H1 (cell line): ENCODE results near the gene LDLRAD3. TPM values are rescaled to one million over a fixed set of nuclear protein-coding genes. Genes with fewer than 3 reads are reported as not detected.

ENCODE experiments used
- CTCF ChIA-PET: fragments of 300-600 bp; sonication (Branson Sonifier 250); formaldehyde crosslinking; loops from one replicate; lab custom pipeline; 2021; ENCODE audit not compliant: partially characterized antibody; lab: Charles Lee
- POLR2A ChIA-PET: fragments of 300-600 bp; sonication (Branson Sonifier 250); formaldehyde crosslinking; loops from one replicate; lab custom pipeline; 2021; ENCODE audit warnings: inconsistent platforms; ENCODE audit not compliant: partially characterized antibody; lab: Charles Lee
- DNase-seq, 2 experiments: peaks; one replicate each; pipeline versions ENCODE4 v3.0.0 to v3.0.0-alpha.2; 2010 to 2022; ENCODE audit warnings: low spot score in 2 of 2, low read depth in 1 of 2, mixed read lengths in 1 of 2
- FAIRE-seq: peaks from 2 replicates; lab custom pipeline; 2011; peaks lifted over from hg19 to GRCh38; lab: Jason Lieb, UNC
- H2AFZ ChIP-seq: 2 replicates; pipeline ENCODE4 v1.8.1; 2012; ENCODE audit warnings: low read length, inconsistent platforms
- H2AK5ac ChIP-seq: 2 replicates; pipeline ENCODE4 v1.6.1; 2013; ENCODE audit warnings: low read depth, low read length
- H2BK120ac ChIP-seq: replicated peaks from 2 replicates; pipeline ENCODE3; 2013; ENCODE audit warnings: low read depth, low read length, inconsistent platforms
- H2BK12ac ChIP-seq: 2 replicates; pipeline ENCODE4 v1.6.1; 2013; ENCODE audit warnings: low read depth, low read length
- H2BK15ac ChIP-seq: 2 replicates; pipeline ENCODE4 v1.6.1; 2013; ENCODE audit warnings: low read length
- H2BK20ac ChIP-seq: 2 replicates; pipeline ENCODE4 v1.6.1; 2013; ENCODE audit warnings: low read length
- H2BK5ac ChIP-seq: 2 replicates; pipeline ENCODE4 v1.6.1; 2013; ENCODE audit warnings: low read depth, low read length
- H3K14ac ChIP-seq: 2 replicates; pipeline ENCODE4 v1.6.1; 2013; ENCODE audit warnings: inconsistent platforms; ENCODE audit not compliant: insufficient read length
- H3K18ac ChIP-seq: 2 replicates; pipeline ENCODE4 v1.6.1; 2013; ENCODE audit warnings: low read length; ENCODE audit errors: extremely low read depth
- H3K23ac ChIP-seq: 2 replicates; pipeline ENCODE4 v1.6.1; 2013; ENCODE audit warnings: inconsistent platforms; ENCODE audit not compliant: insufficient read length
- H3K23me2 ChIP-seq: 2 replicates; pipeline ENCODE4 v1.6.1; 2013; ENCODE audit warnings: low read depth, low read length
- H3K27ac ChIP-seq: 2 replicates; pipeline ENCODE4 v1.6.1; 2011; ENCODE audit warnings: low read depth, low read length, inconsistent platforms
- H3K27me3 ChIP-seq, 4 experiments: replicated peaks in 1 of 4; 1 replicate in 1 of 4; 2 replicates in 3 of 4; pipeline versions ENCODE4 v1.6.1 to v1.8.1; 2011 to 2013; ENCODE audit warnings: low read length in 3 of 4, mild to moderate bottlenecking in 3 of 4, inconsistent platforms in 2 of 4, mixed read lengths in 2 of 4, moderate library complexity in 1 of 4; ENCODE audit not compliant: control insufficient read depth in 3 of 4, insufficient read depth in 3 of 4; ENCODE audit errors: extremely low read depth in 1 of 4
- H3K36me3 ChIP-seq, 4 experiments: 2 replicates each; pipeline versions ENCODE4 v1.6.1 to v1.8.1; 2011 to 2013; ENCODE audit warnings: mild to moderate bottlenecking in 4 of 4, low read length in 3 of 4, moderate library complexity in 2 of 4, control low read depth in 1 of 4, inconsistent platforms in 1 of 4; ENCODE audit not compliant: insufficient read depth in 4 of 4, control insufficient read depth in 2 of 4
- H3K4ac ChIP-seq: replicated peaks from 2 replicates; pipeline ENCODE3; 2013; ENCODE audit warnings: low read length, low read depth, mixed read lengths, inconsistent platforms; ENCODE audit not compliant: insufficient read length
- H3K4me1 ChIP-seq, 4 experiments: replicated peaks in 1 of 4; 1 replicate in 1 of 4; 2 replicates in 3 of 4; pipeline versions ENCODE4 v1.6.1 to v1.8.1; 2011 to 2013; ENCODE audit warnings: low read length in 3 of 4, inconsistent platforms in 2 of 4, mixed read lengths in 1 of 4; ENCODE audit not compliant: insufficient read depth in 4 of 4, control insufficient read depth in 3 of 4
- H3K4me2 ChIP-seq, 2 experiments: 2 replicates each; pipeline versions ENCODE4 v1.6.1 to v1.8.1; 2011 to 2013; ENCODE audit warnings: low read depth in 2 of 2, low read length in 2 of 2, control low read depth in 1 of 2, inconsistent platforms in 1 of 2, mild to moderate bottlenecking in 1 of 2; ENCODE audit not compliant: insufficient read depth in 1 of 2
- H3K4me3 ChIP-seq, 4 experiments: fragments of 200-600, 300-600 bp in 1 of 4; sonication (generic), shearing (Covaris generic), sonication (Bioruptor Twin) in 1 of 4; 2 replicates each; pipeline versions ENCODE4 v1.5.1 to v1.8.1; 2011 to 2016; ENCODE audit warnings: low read length in 4 of 4, low read depth in 3 of 4, control low read depth in 2 of 4, inconsistent platforms in 2 of 4, mild to moderate bottlenecking in 2 of 4, mixed read lengths in 1 of 4, moderate library complexity in 1 of 4; ENCODE audit not compliant: insufficient read depth in 2 of 4; ENCODE audit errors: extremely low read depth in 1 of 4
- H3K56ac ChIP-seq: replicated peaks from 2 replicates; pipeline ENCODE3; 2013; ENCODE audit warnings: low read depth, mild to moderate bottlenecking, mixed read lengths, low read length, inconsistent platforms; ENCODE audit not compliant: insufficient read length
- H3K79me1 ChIP-seq: 2 replicates; pipeline ENCODE4 v1.6.1; 2013; ENCODE audit warnings: low read depth, low read length, control low read depth
- H3K79me2 ChIP-seq, 2 experiments: 2 replicates each; pipeline versions ENCODE4 v1.6.1 to v1.8.1; 2012 to 2013; ENCODE audit warnings: low read length in 2 of 2, mild to moderate bottlenecking in 2 of 2, inconsistent platforms in 1 of 2; ENCODE audit not compliant: insufficient read depth in 2 of 2, control insufficient read depth in 1 of 2
- H3K9ac ChIP-seq, 4 experiments: replicated peaks in 1 of 4; 1 replicate in 1 of 4; 2 replicates in 3 of 4; pipeline versions ENCODE4 v1.6.1 to v1.8.1; 2011 to 2013; ENCODE audit warnings: low read depth in 3 of 4, low read length in 3 of 4, control low read depth in 2 of 4, mild to moderate bottlenecking in 2 of 4, moderate library complexity in 2 of 4, inconsistent platforms in 1 of 4; ENCODE audit errors: extremely low read depth in 1 of 4
- H3K9me3 ChIP-seq, 2 experiments: 2 replicates each; pipeline versions ENCODE4 v1.6.1 to v1.8.1; 2012 to 2013; ENCODE audit warnings: mild to moderate bottlenecking in 2 of 2, moderate library complexity in 2 of 2, control low read depth in 1 of 2, inconsistent platforms in 1 of 2, low read depth in 1 of 2, low read length in 1 of 2, mixed read lengths in 1 of 2; ENCODE audit not compliant: insufficient read depth in 2 of 2
- H4K20me1 ChIP-seq, 2 experiments: replicated peaks in 1 of 2; 2 replicates each; pipeline versions ENCODE3 to v1.8.1; 2011 to 2013; ENCODE audit warnings: inconsistent platforms in 2 of 2, low read length in 2 of 2, mild to moderate bottlenecking in 1 of 2; ENCODE audit not compliant: insufficient read depth in 2 of 2, control insufficient read depth in 1 of 2
- H4K5ac ChIP-seq: 2 replicates; pipeline ENCODE4 v1.6.1; 2013; ENCODE audit warnings: low read length, low read depth, mixed read lengths, inconsistent platforms; ENCODE audit not compliant: insufficient read length
- H4K8ac ChIP-seq: 2 replicates; pipeline ENCODE4 v1.8.0; 2013; ENCODE audit warnings: mild to moderate bottlenecking, moderate library complexity, low read length, inconsistent platforms; ENCODE audit not compliant: insufficient read depth; ENCODE audit errors: extremely low read depth
- H4K91ac ChIP-seq: replicated peaks from 2 replicates; pipeline ENCODE3; 2013; ENCODE audit warnings: low read length, mixed read lengths, inconsistent platforms; ENCODE audit not compliant: insufficient read length
- RFX5 ChIP-seq: IDR thresholded peaks from 2 replicates; pipeline ENCODE4 v1.6.1; 2011; ENCODE audit warnings: low read depth, low read length, improper control_type of control experiment, borderline replicate concordance
- WGBS, 2 experiments: shearing (Covaris generic) in 1 of 2; methylation state at CpG; one replicate each; pipeline versions ENCODE4 v1.1.6 to v1.1.7; 2013 to 2015; ENCODE audit warnings: low lambda C conversion rate in 2 of 2, mixed read lengths in 2 of 2, inconsistent platforms in 1 of 2, low coverage in 1 of 2, missing lambda C conversion rate in 1 of 2; ENCODE audit not compliant: insufficient replicate concordance in 2 of 2, insufficient coverage in 1 of 2, insufficient read length in 1 of 2; ENCODE audit errors: extremely low coverage in 1 of 2, missing lambda C conversion rate in 1 of 2; 5-methylcytosine and 5-hydroxymethylcytosine counted together
- polyA plus RNA-seq, 7 experiments: library from polyadenylated mRNA; depleted of rRNA in 3 of 7; stranded (reverse) in 5 of 7; unstranded in 2 of 7; fragments of >200 nt in 5 of 7; fragments of 200-250 nt in 2 of 7; gene quantifications; 1 replicate in 5 of 7; 2 replicates in 1 of 7; 4 replicates in 1 of 7; pipeline versions ENCODE4 v1.2.1 to v1.2.3, GENCODE V29; 2011 to 2013; ENCODE audit warnings: missing spikeins in 2 of 7, mixed read lengths in 2 of 7
- total RNA-seq: library from RNA; stranded (reverse); fragmentation: NEBNext Ultra II Directional; extraction: Animal tissue kit (Norgen Biotek cat#: 25700); gene quantifications from 2 replicates; pipeline ENCODE4 v1.2.1, GENCODE V29; 2021

The LDLRAD3 gene
- total and polyA plus RNA-seq, 2 of the 8 experiments (the other 6 are each of a cell fraction or from before 2014, with no cell fraction given) = 18.6 to 22.8 TPM

DNA sequence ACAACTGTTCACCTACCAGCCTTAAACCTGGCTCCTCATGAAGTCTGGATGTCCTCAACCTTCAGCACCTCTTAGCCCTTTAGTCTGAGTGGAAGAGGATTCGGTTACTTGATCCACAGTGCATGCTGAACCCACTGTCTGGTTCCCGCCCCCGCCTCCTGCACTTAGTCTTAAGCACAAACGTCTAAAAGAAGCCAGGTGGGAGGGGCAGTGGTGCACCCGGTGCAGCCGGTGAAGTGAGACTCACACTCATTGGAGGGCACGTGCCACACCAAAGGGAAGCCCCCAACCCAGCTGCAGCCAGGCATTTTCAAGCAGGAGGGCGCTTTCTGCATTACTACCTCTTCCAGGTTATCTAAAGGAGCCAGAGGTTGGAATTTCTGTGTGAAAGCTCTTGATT, 198.6 kb downstream of the LDLRAD3 start:
- FAIRE-seq (no peak), DNase-seq (no peak)
- no peak for TF ChIP-seq RFX5

More for the DNA sequence above, 198.6 kb downstream of the LDLRAD3 start:
- Histone ChIP-seq H3K79me1 (no peaks in the 10 kb centered on the region), H3K14ac (no peak overlapping the region), H4K8ac (no peak overlapping the region), H4K5ac (no peak overlapping the region), H2BK12ac (no peak overlapping the region), H3K4me2 (no peak overlapping the region), H3K4me3 (no peak overlapping the region), H3K23ac (no peak overlapping the region), H4K20me1 (no peaks in the 10 kb centered on the region), H2BK20ac (no peak overlapping the region), H3K36me3 (peaks cover 0 to 8% (median 2%) of the 10 kb centered on the region in 4 experiments; a peak in 3 of 8 replicates), H2AK5ac (no peak overlapping the region), H3K79me2 (peaks cover 0 to 4% of the 10 kb centered on the region in 2 experiments; a peak in 1 of 4 replicates), H3K4me1 (peaks cover 0 to 9% (median 3%) of the 10 kb centered on the region in 4 experiments; a peak in 3 of 7 replicates), H3K56ac (no peak overlapping the region), H3K27me3 (peaks cover 0 to 2% (median 0%) of the 10 kb centered on the region in 4 experiments; a peak in 1 of 7 replicates), H3K23me2 (no peaks in the 10 kb centered on the region), H2AFZ (no peak overlapping the region), H2BK5ac (no peak overlapping the region), H3K4ac (no peak overlapping the region), H3K9me3 (peaks cover 3 to 6% of the 10 kb centered on the region in 2 experiments; a peak in 3 of 4 replicates), H3K9ac (no peak overlapping the region), H2BK120ac (no peak overlapping the region), H4K91ac (no peak overlapping the region), H2BK15ac (no peak overlapping the region), H3K18ac (no peak overlapping the region), H3K27ac (no peak overlapping the region)
- 73% methylated on average over 8 of the region's 8 CpGs; no CpG with 5 or more reads in 1 of the 2 experiments for WGBS, 2 experiments
- ChIA-PET CTCF (interaction anchor here (0.6 to 4.0 kb wide), 6 partner anchors 9 to 222 kb away, joined by 3 to 25 read pairs (median 6); no protein-coding TSS in a partner anchor), POLR2A (interaction anchor here (1.1 kb wide), 1 partner anchor 33 kb away, joined by 3 read pairs; no protein-coding TSS in a partner anchor)
